T-helper 2 cell (primary cell): ENCODE data around the gene ITGA3.

Experiments used
- DNase-seq, 5 experiments: peaks; one replicate each; pipeline versions ENCODE4 v3.0.0 to v3.0.0-alpha.2; 2012 to 2022

ITGA3 gene

DNA sequence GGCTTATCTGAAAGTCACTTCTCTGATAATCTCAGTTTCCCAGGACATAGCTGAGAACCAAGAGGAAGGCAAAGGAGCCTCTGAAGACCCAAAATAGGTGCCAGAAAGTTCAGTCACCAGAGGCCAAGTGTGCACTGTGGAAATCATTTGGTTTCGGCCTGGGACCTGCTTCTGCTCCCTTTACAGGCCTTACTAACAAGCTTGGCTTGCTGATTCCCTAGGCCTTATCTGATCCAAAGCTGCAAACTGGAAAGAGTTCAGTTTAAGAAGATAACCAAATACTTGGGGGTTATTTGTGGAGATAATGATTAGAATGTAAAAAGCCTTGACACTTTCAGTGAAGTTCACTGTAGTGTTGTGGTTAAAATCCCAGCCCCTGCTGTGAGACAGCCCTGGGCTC, 17.0 kb downstream of the ITGA3 start:
- no peak for DNase-seq

DNA sequence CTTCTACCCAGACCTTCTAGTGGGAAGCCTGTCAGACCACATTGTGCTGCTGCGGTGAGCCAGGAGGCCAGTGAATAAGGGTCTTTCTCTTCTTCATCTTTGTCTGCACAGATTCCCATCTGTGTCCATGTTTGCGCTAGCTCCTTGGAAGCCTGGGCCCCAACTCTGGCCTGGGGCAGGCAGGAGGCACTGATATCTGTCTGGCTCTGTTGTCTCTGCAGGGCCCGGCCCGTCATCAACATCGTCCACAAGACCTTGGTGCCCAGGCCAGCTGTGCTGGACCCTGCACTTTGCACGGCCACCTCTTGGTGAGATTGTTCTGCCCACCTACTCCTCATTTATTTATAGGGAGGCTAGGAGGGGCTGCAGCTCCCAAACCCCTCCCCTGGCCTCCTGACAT, 18.3 kb downstream of the ITGA3 start:
- DNase-seq: no peak

DNA sequence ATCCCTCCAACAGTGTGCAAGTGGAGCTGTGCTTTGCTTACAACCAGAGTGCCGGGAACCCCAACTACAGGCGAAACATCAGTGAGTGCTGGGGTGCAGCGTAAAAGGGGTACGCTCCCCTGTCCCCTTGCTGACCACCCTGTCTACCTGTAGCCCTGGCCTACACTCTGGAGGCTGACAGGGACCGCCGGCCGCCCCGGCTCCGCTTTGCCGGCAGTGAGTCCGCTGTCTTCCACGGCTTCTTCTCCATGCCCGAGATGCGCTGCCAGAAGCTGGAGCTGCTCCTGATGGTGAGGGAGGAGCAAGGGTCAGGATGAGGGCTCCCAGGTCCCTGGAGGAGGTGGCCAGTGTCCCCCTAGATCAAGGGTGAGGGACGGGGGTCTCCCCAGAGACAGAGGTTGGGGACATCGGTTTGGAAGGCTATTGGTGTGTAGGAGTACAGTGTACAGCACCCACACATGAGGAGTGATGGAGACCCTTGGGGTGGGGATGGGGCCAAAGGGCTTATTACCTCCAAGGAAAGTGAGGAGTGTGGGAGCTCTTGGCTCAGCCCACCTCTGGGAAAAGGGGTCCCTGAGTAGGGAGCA, 19.6 kb downstream of the ITGA3 start:
- no peak for DNase-seq

DNA sequence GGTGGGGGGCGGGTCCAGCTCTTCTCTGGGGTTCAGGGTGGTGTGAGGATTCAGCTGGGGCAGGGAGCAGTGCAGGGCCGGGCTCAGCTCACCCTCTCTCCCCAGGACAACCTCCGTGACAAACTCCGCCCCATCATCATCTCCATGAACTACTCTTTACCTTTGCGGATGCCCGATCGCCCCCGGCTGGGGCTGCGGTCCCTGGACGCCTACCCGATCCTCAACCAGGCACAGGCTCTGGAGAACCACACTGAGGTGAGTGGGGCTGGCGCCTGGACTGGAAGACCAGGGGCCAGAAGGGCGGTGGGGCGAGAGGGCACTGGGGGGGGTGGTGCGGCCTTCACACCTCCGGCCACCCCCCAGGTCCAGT, 20.3 kb downstream of the ITGA3 start:
- no peak for DNase-seq

DNA sequence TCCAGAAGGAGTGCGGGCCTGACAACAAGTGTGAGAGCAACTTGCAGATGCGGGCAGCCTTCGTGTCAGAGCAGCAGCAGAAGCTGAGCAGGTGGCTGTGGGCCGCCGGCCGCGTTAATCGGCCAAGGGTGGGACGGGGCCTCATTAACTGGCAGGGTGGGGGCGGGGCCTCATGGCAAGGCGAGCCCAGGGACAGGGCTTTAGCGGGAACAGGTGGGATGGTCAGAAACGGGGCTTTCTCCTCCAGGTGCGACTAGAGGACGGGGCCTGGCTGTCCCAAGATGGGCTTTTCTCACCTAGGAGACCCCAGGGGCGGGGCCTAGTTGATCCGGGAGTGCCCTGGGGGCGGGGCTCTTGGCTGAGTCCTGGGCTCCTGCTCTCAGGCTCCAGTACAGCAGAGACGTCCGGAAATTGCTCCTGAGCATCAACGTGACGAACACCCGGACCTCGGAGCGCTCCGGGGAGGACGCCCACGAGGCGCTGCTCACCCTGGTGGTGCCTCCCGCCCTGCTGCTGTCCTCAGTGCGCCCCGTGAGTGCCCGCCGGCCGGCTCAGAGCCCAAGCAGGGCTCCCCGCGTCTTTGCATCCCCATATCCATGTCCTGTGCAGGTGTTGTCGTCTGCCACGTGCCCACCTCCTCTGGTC, 20.8 kb downstream of the ITGA3 start:
- no peak for DNase-seq

DNA sequence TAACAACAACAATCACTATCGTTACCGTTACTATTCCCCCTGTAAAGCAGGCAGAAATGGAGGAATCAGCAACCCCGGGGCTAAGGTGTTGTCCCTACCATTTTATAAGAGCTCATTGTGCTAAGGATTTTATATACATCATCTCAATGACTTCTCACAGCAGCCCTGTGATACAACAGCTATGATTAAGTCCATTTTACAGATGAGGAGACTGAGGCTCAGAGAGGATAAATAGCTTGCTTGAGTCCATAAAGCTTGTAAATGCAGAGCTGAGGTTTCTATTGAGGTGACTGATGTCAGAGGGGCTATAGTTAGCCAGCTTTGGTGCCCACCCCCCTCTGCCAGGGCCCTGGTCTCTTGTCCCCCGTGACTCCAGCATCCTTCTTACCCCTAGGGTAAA, 22.5 kb downstream of the ITGA3 start:
- DNase-seq: no peak

DNA sequence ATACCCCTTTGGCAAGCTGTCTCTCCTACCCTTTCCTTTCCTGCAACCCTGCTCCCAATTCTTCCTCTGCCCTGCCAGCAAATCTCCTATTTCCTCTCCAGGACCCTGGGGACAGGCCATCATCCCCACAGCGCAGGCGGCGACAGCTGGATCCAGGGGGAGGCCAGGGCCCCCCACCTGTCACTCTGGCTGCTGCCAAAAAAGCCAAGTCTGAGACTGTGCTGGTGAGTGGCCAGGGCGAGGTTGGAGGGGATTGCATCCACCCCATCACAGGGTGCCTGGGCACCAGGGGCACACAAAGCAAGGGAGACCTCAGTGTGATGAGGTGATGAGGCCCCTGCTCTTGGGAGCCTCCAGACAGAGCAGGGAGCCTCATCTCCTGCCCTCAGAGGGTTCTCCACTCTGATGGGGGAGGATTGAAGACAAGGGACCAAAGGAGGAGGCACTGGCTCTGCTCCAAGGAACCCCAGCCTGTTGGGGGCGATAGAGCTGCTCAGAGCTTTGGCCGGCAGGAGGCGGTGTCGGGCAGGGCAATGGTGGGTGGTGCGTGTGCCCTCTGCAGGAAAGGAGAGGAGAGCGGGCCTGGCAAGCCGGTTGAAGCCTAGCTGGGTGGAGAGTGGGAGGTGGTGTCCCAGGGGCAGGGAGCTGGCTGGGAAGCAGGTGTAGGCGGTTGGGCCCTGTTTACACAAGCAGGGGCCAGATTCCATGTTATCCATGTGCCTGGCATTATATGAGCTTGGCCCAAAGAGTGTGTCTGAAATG, 23.6 kb downstream of the ITGA3 start:
- DNase-seq: peak in 1 of 5 experiments; percentile 38

DNA sequence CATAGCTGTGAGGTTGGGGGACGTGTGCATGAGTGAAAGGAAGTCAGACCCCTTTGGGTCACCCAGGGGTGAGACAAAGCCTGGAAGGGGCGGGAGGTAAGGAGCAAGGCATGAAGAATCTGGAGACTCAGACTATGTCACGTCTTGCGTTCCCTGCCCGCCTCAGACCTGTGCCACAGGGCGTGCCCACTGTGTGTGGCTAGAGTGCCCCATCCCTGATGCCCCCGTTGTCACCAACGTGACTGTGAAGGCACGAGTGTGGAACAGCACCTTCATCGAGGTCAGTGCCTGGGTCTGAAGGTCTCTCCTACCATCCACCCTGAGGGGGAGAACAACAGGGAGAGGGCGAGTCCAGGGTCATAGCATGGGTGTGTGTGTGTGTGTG, 24.2 kb downstream of the ITGA3 start:
- DNase-seq: no peak

DNA sequence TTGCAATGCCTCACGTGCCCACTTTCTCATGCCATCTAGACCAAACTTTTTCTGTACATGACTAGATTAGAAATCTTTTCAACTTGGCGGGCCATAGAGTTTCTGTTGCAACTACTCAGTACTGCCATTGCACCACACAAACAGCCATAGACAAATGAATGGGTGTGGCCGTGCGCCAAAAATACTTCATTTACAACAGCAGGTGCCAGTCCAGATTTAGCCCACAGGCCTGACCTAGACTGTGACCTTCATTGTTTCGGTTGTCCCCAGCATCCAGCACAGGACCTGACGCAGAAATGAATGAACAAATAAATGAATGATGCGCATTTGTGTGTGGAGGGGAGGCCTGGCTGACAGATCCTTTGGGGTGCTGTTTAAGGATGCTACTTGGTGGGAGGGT, 24.9 kb downstream of the ITGA3 start:
- no peak for DNase-seq

DNA sequence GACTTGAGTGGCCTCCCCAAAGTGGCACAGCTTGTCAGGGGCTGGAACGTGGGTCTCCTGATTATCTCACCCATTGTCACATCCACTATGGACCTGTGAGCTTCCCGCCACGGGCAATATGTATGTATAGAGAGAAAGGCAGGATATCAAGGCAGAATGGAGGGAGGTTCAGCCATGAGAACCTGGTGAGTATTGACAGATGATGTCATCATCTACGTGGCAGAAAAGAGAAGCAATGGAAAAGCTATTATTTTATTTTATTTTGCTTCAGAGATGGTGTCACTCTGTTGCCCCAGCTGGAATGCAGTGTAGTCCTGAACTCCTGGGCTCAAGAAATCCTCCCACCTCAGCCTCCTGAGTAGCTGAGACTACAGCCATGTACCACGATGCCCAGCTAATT, 25.8 kb downstream of the ITGA3 start:
- no peak for DNase-seq

DNA sequence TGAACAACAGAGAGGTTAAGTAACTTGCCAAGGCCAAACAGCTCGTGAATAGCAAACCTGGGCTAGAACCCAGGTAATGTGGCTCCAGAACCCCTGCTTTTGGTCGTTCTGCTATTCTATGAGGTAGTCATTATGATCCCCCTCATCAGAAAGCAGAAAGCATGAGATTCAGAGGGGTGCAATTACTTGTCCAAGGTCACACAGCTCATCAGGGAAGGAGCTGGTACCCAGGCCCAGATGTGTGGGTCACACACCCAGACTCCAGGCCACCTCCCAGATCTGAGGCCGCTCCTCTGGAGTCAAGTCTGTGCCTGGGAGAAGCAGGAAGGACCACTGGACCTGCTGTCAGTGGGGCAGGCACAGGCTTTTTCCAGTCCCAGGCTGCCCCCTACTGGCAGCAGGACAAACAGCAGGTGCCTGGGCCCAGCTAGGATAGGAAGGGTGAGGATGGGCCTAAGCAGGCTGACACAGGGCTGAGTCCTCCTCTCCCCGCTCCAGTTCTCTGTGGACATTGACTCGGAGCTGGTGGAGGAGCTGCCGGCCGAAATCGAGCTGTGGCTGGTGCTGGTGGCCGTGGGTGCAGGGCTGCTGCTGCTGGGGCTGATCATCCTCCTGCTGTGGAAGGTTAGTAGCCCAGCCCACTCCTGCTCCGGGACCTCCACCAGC, 31.5 kb downstream of the ITGA3 start:
- peak; percentile 54 to 68 (median 59) for DNase-seq

DNA sequence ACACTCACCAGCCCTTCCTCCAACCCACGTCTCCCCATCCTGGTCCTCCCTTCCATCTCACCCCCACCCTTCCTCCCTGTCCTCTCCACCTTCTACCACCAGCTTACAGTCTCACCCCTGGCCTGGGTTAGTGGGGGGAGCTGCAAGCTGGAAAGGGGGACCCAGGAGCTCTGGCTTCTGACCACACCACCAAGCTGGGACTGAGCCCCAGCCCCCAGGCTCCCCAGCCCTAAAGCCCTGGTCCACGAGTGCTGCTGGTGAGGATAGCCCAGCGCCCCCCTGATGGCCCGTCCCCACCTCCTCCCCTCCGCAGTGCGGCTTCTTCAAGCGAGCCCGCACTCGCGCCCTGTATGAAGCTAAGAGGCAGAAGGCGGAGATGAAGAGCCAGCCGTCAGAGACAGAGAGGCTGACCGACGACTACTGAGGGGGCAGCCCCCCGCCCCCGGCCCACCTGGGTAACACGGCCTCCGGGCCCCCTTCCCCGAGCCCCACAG, 32.0 kb downstream of the ITGA3 start:
- no peak for DNase-seq

DNA sequence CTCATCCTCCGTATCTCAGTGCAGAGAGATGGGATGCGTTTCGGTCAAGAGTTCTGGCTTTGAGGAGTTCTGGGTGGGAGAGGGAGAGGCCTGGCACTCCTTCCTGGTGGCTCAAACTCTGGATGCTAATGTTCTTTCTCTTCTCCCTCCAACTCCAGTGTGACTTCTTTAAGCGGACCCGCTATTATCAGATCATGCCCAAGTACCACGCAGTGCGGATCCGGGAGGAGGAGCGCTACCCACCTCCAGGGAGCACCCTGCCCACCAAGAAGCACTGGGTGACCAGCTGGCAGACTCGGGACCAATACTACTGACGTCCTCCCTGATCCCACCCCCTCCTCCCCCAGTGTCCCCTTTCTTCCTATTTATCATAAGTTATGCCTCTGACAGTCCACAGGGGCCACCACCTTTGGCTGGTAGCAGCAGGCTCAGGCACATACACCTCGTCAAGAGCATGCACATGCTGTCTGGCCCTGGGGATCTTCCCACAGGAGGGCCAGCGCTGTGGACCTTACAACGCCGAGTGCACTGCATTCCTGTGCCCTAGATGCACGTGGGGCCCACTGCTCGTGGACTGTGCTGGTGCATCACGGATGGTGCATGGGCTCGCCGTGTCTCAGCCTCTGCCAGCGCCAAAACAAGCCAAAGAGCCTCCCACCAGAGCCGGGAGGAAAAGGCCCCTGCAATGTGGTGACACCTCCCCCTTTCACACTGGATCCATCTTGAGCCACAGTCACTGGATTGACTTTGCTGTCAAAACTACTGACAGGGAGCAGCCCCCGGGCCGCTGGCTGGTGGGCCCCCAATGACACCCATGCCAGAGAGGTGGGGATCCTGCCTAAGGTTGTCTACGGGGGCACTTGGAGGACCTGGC, 33.3 kb downstream of the ITGA3 start:
- DNase-seq: no peak

DNA sequence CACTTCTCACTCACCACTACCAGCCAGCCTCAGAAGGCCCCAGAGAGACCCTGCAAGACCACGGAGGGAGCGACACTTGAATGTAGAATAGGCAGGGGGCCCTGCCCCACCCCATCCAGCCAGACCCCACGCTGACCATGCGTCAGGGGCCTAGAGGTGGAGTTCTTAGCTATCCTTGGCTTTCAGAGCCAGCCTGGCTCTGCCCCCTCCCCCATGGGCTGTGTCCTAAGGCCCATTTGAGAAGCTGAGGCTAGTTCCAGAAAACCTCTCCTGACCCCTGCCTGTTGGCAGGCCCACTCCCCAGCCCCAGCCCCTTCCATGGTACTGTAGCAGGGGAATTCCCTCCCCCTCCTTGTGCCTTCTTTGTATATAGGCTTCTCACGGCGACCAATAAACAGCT, 34.2 kb downstream of the ITGA3 start:
- no peak for DNase-seq

DNA sequence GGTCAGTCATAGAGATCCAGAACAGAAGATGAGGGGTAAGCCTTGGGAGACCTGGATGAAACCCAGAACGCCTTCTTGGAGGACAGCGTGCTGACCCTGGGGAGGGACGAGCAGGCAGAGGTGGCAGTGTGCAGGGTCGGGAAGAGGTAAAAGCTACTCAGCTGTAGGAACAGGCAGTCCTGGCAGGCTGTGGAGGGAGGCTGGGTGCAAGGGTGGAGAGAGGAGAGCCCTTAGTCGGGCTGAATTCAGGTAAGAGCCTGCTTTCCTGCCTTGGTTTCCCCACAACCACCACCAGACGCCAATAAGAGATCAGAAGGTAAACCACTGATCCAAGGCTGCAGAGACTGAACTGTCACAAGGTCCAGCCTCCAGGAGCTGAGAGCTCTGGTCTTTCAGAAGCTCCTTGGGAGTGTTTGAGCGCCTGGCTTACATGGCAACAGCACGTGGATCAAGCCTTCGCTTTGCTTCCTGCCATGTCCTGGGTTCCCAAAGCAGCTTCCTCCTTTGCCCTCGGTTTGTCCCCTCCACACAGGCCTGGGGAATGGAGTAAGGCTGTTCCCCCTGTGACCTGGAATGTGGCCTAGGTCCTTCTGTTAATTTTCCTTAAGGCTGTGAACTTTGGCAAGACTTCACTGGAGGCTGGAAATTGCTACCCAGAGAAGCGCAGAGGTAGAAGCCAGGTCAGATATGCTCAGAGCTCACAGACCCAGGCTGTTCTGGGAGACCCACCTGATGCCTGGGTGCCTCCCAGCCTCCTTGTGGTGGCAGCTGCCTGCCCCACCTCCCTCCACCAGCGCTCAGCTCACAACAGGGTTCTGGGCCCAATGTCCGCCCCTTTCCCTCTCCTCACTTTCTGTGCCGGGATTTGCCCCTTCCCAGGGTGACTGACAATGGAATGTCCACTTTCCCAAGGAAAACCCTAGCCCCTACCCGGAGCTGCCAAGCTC, 35.3 kb downstream of the ITGA3 start:
- no peak for DNase-seq

DNA sequence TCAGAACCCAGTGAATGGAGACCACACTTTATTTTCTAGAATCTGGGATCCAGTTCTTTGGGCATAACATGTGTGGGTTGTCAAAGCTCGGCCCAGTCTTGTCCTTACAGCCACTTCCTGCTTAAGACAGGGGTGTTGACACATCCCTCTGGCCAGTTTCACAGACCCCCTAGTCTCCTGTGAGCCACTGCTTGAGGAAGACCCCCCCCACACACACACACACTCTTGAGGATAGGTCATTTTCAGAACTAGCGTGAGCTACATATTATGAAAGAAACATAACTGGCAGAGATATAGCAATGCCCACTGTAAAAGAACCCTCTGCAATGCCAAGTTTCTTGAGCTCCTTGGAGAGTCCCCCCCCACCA, 36.0 kb downstream of the ITGA3 start:
- no peak for DNase-seq

DNA sequence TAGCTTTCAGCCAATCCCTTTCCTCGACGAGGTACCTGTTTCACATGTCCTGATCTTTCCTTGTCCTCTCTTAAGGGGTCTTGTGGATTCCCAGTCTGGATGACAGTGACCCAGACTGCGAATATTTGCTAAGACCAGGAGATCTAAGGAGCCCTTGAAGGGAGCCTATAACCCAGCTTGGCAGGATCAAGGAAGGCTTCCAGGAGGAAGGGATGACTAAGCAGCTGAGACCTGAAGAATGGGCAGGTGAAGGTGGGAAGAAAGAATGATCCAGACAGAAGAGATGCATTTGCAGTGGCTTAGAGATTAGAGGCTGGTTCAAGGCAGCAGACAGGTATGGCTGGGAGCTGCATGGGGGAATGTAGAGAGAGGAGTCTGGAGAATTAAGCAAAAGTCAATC, 37.3 kb downstream of the ITGA3 start:
- no peak for DNase-seq

DNA sequence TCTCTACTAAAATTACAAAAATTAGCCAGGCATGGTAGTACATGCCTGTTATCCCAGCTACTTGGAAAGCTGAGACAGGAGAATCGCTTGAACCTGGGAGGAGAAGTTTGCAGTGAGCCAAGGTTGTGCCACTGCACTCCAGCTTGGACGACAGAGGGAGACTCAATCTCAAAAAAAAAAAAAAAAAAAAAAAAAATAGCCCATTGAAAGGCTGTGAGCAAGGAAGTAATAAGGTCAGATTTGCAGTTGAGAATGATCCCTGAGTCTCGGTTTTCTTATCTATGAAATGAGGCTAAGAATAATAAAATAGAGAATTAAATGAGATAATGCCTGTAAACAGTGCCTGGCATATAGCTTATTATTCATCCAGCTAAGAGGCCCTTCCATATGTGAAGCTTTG, 37.9 kb downstream of the ITGA3 start:
- no peak for DNase-seq

DNA sequence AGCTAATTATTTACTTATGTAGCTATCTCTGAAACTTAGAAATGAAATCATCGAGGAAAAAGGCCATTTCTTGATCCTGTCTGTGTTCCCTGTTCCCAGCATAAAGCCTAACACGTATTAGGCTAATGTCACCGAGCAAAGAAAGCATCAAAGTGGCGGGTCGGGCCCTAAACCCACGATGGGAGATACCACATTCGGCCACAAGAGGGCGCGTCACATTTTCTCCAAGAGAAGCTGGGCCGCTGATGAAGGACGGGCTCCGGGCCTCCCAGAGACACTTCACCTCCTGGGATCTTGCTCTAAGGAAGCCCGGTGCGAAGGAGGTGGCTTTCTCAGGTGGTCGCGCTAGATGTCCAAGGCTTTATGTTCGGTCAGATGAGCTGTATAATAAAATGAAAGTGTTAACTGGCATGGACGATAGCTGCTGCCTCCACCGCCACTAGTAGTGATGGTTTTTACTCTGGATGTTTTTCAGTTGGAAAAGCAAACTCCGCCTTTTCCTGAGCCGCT, 38.4 kb downstream of the ITGA3 start:
- peak; percentile 68 to 92 (median 83) for DNase-seq

DNA sequence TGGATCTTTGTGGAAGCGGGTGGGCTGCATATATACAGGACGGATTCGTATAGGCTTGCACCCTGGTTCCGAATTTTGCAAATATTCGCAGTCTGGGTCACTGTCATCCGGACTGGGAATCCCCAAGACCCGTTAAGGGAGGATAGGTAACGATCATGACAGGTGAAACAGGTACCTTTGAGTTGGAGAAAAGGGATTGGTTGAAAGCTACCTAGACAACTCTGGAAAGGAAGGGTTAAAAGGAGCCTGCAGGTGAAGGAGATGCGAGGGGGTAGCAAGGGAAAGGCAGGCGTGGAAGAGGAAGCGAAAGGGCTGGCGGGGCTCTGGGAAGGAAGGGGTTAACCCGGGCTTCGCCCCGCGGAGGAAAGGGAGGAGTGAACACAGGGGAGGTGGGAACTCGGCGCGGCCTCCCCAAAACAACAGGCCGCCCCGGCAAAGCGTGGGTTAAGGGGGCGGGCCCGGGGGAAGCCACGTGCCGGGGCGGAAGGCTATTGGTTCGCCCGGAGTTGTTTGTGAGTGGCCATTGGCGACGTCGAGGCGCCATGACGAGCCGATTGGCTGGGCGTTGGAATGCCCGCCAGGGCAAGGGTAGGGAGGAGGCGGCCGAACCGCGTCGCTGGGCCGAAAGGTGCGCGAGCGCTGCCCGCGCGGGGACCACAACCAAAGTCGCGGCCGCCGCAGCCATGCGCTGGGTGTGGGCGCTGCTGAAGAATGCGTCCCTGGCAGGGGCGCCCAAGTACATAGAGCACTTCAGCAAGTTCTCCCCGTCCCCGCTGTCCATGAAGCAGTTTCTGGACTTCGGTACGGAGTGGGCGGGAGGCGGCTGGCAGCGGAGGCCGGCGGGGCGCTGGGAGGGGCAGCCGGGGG, 39.1 kb downstream of the ITGA3 start, which contains the start of gene PDK2:
Gene PDK2, plus strand, starts transcription at position 599 of the 867 bp plus-strand sequence. Its CDS starts 85 bp downstream, at position 684.
- peak; percentile 89 to 98 (median 95) for DNase-seq
